Activated CD8-positive, alpha-beta memory T cell treated with anti-CD3 and anti-CD28 coated beads, Interleukin-2, amount 50 U/mL, for 4 hours (primary cell): Measurements from ENCODE around the gene CTCFL.

Experiments
- DNase-seq: peaks from one replicate; pipeline ENCODE4 v3.0.0-alpha.2; 2020

The CTCFL gene

DNA sequence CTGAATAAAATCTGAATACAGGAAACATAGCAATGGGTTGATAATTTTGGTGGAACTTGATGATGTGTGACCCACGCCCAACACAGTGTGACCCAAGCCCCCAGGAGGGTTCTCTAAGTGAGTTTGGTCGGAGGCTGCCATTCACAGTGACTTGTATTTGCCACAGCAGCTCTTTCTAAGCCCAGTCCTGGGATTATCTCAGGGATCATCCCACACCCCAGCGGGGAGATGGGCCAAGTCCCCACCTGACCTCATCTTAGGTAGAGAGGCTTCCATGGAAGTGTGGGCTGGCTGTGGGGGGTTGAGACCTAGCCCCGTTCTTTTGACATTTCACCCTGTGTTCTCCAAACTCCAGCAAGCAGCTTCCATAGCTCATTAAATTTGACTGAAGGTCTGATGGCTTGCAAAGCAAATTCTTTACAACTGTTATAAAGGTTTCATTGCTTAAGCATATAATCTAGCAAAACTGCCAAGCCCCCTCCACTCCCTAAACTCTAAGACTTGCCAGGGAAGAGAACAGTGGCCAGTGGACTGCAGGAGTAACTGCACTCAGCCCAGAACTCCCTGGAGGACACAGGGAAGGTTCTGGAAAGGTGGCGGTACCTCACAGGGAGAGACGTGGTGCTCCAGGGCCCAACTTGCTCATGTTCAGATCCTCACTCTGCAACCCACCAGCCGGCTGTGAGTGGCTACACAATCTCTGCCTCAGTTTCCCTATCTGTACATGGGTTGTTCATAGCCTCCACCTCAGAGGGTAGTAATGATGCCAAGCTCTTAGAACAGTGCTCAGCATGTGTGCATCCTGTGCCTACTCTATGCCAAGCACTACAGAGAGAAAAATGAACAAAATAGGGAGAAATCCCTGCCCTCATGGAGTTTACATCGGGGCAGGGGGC, 35.0 kb upstream of the CTCFL start:
- DNase-seq = no peak

DNA sequence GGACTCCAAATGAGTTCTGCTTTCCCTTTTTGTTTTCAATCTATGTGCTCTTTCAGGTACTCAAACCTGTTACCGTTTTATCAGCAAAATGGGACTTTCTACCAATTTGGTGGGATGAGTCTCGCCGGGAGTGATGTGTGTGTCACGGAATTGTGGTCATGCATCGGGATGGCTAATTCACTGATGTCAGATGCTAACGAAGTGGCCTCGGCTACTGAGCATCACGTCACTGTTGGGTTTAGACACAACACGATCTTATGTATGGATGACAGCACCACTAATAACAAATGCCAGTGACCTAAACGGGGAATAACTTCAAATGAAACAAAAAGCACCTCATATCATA, 34.3 kb upstream of the CTCFL start:
- no peak for DNase-seq

DNA sequence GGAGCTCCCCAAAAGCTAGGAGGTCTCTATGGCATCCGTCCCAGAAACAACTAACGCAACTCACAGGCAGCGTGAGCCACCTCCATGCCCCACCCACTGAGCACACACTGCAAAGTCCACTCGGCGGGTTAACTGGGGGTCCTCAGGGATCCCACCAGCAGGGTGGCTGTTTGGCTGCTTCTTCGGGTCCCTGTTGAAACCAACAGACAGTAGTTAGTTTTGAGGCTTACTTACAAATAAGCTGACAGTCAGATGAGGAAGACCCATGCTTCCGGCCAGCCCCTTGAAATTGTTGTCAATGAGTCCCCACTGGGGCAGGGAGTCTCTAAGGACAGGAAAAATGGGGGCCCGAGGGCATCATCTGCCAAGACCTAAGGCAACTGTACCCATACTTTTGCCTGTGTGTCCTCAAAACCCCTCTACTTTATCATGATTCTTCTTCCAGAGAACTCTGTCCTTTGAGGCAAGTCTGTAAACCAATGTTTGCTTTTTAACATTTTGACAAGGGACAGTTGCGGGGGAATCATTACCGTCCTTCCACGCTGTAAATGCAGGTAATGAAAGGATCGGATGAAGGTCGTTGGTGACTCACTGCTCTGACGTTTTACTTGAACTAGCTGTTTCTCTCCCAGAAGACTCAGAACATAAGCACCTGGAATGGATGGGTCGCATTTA, 33.8 kb upstream of the CTCFL start:
- no peak for DNase-seq

DNA sequence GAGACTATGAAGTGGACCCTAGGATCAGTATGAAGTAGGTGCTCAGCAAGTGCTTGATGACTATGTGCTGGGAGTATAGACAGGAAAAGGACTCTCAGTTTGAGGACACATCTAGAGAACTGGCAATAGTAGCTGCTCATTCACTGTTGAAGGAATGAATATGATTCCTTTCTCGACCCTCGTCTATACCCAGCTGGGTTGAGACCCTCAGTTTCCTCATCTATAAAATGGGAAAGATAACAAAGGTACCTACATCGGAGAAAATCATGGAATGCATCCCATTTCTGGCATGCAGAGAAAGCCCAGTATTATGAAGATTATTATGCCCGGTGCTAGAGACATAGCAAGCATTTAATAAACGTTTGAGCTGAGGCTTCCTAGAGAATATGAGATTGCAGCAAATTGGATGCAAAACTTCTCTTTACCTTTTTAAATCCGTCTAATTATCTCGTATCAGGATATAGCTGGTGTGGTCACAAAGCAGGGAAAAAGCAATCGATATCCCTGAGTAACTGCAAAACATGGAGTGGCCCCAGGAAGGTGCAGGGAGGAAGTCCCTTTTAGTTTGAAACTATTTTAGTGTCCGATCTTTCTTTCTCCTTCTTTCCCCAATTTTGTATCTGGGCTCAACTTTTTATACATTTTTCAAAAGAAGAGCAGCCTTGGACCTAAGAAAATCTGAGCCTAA, 33.1 kb upstream of the CTCFL start:
- DNase-seq = no peak

DNA sequence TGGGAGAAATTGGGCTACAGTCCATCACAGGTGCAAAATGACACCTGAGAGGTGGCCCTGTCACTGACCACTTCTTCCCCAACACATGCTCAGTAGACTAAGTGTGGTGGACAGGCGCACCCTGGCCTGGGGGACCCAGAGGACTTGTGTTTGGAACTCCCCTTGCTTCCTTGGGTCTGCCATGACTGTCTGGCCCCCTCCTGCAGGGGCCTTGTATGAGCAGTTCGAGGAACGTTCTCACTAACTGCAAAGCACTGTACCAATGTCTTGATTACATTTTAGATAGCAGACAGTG, 32.0 kb upstream of the CTCFL start:
- DNase-seq = no peak

DNA sequence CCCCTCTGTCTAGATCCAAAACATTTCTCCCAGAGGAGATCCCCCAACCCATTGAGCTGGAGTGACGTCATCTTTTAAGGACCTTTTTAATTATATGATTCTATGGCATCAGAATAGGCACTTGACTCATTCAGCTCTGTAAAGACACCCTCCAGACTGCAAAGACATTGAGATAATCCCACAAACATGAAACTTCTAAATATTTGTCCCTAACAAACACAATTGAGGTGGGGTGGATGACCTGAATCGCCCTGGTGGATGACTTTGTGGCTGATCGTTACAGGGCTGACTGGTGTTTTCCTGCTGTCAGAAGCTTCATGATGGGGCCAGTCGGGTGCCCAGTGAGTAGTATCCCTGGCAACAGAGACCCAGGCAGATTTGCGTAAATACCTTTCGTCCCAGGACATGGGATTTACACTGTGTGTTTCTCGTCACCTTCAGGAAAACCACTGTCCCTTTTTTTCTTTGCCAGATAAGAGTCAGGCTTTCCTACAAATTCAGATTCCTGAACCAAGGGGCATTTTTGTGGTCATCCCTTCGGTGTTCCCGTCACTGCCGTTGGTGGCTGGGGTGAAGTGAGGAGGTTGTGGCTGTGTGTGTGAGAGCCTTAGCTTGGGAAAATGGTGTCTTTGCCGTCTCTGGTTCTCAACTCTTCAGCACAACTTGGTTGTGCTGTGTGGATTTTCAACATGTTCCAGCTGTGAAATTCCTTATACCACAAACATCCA, 30.7 kb upstream of the CTCFL start:
- DNase-seq = no peak

DNA sequence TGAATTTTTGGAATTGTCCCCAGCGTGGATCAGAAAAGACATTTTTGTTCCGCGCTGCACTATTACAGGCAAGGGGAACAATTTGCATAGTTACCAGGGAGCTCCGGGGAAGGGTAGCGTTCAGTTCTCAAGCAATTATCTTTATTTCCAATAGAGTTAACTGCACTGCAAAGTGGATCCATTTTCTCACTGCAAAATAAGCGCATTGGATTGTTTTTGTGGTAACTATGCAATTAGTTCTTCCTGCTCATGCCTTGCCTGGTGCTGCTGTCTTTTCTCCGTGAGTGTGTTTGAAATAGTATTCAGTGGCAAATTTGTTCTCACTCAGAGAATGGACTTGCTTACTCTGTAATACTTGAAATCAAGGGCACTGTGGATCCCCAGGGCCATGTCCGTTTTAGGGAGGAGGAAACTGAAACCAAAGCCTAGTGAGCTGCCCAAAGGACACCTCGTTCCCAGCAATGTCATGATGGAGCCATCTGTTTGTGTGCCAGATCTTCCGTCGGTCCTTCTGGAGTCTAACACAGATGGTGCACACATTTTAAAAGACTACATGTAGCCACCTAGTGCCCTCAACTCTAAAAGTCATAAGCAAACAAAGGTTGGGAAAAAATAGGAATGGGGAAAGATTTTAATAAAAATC, 28.6 kb upstream of the CTCFL start:
- DNase-seq = no peak

DNA sequence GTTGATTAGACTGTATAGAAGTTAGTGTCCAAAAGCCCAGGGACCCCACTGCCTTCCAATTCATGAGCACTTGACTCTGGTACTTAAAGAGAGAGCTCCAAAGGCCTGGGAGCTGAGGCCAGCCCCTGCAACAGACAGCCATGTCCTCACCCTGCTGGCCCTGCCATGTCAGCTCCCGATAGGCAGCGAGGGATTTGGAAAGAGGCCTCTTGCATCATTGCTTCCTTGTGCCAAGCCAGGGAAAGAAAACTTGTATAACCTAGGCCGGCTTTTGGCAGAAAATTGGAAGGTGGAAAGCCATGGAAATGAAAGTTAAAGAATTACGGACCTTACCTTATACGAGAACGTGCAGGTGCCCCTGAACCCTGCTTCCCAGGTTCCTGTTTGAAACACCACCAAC, 27.5 kb upstream of the CTCFL start:
- DNase-seq = no peak

DNA sequence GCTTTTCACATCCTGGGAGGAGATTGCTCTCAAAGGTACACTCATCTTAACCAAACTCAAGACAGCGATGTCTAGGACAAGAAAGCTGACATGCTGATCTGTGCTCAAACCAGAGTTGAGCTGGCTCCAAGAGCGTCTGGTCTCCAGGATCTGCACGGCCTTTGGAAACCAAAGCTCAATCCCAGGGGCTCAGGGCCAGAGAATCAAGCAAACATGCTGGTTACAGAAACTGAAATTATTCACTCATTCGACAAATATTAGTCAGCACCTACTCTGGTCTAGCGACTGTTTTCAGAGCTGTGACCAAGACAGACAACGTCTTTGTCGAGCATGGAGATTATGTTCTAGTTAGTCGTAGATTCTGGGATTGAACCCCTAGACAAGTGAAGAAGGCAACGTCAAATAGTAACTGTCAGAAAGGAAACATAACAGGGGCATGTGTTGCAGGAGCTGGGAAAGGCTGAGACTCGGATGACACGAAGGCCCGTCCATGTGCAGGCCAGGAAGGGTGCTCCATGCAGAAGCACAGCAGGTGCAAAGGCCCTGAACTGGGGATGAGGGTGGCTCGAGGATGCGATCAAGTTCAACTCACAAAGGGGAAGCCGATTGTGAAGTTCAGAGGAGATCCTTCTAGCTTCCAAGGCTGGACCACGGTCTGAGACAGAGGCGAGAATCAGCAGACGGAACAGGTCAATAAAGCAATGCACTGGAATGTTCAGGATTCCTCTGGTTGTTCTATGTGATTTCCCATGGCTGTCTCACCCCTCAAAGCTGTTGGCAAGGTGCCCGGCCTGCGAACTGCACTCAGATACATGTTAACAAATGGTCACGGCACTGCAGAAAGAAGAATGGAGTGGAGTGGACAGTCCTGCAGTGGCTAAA, 23.5 kb upstream of the CTCFL start:
- DNase-seq = no peak

DNA sequence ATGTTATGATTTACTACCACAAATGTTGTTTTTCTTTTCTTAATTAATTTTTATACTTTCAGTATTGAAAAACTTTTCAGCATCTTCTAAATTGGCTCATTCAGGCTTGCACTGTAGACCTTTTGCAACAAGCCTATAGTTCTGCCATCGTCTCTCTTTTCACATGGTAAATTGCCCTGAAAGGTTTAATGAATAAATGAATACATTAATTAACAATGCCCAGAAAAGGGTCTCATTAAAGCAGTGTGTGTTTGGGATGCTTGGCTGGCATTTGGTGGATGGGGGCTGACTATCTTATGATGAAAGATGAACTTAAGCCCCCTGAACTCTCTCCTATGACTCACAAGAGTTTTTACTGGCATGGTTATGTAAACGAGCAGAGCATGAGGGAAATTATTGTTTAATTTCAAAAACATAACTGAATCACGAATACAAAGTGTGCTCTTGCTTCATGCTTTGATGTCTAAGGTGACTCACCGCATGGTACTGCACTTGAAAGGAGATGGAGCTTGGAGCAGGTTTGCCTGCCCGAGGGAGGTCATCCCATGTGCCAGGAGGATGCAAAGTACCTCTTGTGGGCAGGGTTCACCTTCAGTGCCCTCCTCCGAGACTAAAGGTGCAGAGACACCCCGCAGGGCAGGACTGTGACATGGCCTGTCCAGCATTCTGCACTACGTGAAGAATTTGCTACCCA, 22.2 kb upstream of the CTCFL start:
- no peak for DNase-seq

DNA sequence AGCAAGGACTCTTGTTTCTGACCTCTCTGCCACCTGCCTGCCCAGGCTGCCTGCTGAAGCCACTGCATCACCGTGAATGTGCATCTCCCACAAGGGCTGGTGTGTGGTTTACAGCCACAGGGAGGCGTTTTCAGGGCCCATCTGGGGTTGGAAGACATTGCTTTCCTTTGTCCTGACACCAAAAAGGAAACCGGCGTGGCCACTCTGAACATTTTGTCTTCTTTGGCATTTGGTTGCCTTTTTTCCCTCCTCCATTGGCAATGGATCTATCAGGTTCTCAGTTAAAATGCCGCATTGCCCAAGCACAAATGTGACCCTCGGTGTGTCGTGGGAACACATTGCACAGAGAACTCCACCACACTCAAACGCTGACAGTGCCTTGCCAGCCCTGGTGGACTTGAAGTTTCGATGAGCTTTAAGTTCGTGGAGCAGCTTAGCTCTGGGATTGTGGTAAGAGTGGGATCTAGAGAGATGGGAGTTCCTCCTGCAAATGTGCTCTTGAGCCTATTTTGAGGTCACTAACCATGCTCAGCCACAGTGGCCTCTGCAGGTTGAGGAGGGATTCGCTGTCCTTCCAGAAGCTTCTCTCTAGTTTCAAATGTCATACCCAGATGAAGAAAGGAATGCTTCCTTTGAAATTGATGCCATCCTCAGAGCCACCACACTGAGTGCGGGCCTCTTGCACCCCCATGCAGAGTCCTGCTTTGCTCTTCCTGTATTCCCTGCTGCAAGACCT, 21.2 kb upstream of the CTCFL start:
- DNase-seq = no peak

DNA sequence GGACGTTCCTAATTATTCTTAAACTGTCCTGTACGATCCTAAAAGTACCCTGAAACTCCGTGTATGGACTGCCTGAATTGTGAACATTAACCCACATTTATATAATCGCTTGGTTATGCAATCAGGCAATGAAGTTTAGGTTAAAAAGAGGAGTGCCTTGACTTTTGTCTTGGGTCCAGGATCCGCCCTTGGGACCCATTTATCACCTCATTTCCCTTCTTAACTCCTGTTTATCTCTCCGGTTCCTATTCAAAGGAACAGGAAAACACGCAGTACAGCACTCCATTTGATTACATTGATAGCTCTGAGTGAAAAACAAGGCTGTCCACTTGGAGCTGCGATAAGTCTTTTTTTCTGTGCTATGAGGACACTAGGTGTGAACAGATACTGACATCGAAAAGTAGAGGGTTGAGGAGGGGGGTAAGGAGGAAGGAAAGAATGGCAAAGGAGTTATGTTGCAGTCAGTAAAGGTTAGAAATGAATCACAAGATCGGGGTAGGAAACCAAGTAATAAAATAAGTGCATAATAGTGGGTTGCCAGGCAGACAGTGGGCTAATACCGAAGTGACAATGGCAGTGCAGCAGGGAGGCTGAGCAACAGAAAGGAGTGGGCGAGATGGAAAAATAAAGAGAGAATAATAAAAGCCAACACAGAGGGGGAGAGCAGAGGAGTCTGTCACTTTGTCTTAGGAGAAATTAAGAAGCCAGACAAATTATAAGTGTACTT, 20.1 kb upstream of the CTCFL start:
- no peak for DNase-seq

DNA sequence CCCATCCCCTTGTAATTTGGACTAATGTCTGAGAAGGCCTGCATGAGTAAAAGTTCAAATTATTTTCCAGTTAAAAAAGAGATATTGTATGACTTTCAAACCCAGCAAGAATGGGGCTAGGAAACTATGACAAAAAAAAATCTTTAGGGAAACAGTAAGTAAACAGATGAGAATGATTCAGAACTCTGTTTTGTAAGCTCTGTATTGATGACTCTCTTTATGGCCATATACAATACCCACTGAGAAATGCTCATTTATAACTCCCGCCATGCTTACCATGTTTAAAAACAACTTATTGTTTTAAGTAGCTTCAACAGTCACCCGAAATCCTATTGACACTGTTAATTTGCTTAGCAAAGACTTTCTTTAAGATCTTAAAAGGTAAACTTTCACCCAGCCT, 18.8 kb upstream of the CTCFL start:
- DNase-seq = no peak

DNA sequence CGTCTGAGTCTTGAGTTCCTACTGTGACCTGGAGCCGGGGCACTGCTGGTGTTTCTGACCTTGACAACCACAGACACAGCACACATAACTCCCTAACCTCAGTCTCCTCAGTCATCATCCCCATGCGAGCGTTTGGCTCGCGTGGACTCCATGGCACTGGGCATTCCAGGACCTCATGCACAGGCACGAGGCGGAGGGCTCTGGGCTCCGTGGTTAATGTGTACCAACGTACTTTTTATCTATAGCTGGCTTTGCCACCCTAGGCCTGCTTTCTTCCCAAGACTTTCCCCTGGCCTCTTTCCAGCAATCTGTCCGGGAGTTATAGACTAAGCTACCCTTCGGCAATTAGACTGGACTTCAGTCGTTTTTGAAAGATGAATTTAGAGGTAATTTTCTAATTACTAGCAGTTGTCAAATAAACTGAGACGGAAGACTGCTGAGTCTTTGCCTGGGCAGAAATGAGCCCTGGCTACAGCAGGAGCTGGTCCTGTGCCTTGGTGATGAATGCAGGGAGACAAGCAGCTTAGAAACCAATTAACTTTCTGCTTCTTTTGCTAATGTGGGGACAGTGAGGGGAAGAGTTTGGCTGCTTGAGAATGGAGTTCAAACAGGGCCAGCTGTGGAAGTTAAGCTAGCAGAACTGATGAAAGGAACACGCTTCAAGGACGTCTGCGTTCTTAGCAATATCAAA, 16.1 kb upstream of the CTCFL start:
- DNase-seq = no peak

DNA sequence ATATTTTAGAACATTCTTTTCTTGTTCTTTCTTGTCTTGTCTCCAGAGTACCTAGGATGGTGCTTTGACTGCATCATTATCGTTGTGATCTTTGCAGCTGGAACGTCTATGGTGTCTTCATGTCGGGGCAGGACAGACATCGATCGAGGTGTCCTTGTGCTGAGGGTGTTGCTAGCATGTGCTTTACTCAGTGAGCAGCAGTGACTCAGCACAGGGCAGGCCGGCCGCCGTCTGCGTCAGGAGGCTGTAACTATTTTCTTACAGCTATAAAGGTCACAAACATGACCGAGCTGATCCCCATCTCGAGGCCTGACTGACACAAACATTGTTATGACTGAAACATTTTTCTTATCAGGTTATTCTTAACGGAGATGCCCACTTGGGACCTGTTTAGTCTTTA, 14.9 kb upstream of the CTCFL start:
- DNase-seq = no peak

DNA sequence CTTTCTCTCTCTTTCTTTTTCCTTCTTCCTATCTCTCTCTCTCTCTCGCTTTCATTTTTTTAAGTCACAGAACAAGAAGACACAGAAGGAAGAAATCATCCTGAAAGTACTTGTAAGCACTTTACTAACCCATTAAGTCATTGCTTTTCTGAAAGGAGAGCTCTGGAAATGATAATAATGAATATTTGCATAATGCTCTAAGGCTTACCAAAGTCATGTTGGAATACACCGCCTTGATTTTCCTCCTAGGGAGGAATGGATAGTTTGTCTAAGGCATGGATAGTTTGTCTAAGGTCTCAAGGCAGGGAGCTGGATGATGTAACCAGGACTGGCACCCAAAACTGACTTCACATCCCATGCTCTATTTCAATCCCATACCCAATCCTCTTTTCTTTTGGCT, 12.9 kb upstream of the CTCFL start:
- DNase-seq = no peak

DNA sequence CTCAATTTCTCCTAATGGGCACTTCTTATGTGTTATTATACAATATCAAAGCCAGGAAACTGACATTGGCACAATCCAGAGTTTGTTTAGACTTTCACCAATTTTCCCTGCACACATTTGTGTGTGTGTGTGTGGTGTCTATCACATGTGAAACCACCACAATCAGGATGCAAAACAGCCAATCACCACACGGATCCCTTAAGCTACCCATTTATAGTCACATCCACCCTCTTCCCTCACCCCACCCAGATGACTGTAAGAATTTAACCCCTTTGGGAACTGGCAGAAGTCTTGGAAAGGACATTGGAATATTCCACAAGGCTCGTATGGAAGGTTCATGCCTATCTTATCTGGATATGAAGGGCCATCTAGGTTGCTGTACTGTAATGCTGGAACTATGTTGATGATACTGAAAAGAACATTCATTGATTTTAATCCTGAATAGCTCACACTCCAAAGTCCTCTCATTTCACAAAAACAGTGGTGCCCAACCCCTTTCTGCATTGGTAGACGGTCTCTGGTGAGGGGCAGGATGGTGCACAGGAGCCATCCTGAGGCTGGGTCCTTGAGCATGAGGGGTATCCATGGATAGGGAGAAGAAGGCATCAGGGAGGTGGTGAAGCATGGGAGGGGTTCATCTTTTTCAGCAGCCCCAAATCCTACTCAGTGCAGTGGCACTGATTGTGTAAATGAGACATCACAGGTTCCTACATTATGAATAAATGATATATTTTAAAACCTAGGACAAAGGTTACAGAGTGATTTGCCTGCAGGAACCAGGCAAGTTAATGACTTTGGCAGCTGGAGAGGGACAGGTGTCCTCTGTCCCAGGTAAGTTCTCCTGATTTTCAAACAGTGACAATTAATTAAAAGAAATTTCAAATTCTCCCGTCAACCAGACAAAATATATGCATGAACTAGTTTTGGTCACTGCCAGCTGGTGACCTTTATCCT, 12.1 kb upstream of the CTCFL start:
- DNase-seq = no peak

DNA sequence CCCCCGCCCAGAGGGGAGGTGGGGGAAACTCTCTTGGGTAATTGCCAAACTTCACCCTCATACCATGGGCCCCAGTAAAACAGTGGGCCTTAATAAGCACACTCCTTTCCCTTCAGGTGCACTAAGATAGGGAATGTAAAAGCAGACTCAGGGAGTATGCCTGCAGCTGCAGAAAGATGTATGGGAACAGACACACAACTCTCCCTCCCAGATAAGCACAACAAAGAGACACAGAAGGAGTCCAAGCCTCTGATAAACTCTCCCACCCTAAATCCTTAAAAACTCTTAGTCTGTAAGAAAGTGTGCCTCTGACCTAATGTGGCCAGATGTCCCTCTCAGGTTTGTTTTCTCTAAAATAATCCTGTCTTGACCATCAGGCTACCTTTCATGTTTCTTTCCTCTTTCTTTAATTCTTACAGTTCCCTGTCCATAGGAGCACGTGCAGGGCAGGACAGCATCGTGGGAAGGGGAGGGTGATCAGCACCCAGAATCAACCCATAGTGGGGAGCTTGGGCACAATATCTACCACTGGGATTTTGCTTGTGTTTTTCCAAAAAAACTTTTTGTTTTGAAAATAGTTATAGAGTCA, 11.3 kb upstream of the CTCFL start:
- DNase-seq = no peak
